ENCODE data around the gene FOSL2.

The FOSL2 gene

DNA sequence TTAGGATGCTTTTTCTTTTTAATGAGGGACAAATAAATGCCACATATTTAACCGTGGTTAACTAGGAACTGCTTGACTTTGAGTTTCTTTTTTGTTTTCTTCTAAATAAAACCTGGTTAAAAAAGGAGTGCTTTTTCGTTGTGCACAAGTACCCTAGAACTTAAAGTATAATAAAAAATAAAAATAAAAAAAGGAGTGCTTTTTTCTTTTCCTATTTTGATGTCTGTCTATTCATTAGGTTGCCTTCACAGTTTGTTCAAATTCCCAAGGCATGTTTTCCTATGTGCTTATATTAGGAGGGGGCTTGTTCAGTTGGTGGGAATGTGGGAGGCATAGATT, 4.4 kb downstream of the FOSL2 start:
- no peak for DNase-seq

DNA sequence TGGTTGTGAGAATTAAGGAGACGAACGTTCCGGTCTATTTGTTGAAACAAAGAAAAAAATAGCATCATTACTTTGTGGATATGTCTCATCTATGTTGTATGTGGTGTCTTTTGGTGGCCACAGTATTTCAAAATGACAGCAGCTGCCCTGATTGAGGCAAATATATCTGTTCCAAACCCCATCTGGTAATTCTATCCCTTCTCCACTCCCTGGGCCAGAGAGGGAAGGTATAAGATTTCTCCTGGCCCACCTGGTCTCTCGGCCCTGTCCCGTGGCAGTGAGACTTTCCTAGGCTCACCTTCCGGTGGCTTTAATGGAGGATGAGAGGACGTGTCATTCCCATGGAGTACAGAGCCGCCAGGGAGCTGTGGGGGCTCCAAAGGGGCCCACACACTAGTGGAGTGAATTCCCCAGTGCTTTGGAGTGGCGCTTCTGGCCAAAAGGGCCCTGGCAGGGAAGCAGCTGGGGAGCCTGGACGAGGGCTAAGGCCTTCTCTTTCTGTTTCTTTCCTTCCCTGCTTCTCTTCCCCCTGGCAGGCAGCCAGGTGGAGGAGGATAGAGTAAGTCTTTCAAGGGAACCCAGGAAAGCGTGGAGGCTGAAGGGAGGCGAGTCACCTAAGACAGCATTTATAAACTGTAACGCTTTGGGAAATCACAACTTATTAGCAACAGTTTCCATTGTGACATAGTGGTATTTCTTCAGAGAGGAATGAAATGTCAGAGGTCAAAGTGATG, 5.6 kb downstream of the FOSL2 start:
- DNase-seq, result no peak

DNA sequence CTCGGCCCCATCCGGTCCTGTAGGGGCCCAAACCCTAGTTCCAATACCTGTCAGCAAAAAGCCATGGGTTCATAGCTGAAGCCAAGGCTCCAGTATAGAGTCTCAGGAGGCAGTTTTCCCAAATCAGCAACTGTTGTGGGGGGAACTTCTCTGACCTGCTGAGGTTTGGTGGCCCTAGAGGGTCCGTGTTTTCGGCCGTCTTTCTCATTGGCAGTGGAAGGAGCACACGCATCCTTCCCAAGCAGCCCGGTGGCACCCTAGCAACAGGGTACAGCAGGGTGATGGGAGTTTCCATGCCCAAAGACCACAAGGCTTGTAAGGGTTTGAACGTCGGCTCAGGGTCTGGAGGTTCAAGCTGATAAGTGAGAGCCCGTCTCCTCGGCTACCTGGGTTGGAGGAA, 6.6 kb downstream of the FOSL2 start:
- DNase-seq, result no peak

GRCh38 chr2:28399956-28400355, 7.3 kb downstream of the FOSL2 start:
- DNase-seq, result no peak

GRCh38 chr2:28400419-28400818, 7.8 kb downstream of the FOSL2 start:
- no peak for DNase-seq

DNA sequence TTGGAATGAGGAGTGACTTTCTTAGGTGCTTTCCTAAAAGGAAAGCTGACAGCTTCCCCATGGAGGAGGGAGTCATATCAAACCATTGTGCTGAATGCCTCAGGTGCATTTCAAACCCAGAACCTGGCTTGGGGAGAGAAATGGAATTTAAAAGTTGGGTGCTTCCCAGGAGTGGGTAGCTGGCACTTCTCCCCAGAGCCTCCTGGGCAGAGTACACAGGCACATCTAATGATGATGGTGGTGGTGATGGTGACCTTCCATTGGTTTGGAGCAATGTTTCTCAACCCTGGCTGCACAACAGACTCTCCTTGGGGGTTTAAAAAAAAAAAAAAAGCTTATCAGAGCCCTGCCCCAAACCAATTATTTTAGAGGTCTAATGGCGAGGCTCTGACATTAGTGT, 8.3 kb downstream of the FOSL2 start:
- DNase-seq, result no peak

DNA sequence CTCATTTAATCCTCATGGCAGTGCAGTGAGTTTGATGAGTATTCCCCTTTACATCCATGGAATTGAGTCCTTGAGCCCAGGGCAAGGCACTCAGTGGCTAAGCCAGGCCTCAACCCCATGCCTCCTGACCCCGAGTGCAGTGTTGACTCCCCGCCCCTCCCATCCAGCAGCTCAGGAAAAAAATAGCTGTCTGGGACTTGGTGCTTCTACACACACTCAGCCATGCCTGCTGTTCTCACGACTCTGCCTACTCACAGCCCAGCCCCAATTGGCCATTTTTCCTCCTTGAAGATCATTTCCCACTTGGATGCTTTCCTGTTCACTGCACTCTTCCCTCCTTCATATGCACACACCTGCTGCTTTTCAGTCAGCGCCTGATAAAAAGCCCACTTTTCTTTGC, 8.8 kb downstream of the FOSL2 start:
- DNase-seq, result no peak

- DNase-seq, result no peak
Observed at GRCh38 chr2:28401948-28402550, 9.4 kb downstream of the FOSL2 start.

- DNase-seq, result peak; percentile 51
Observed at GRCh38 chr2:28403370-28403956, 10.8 kb downstream of the FOSL2 start.

DNA sequence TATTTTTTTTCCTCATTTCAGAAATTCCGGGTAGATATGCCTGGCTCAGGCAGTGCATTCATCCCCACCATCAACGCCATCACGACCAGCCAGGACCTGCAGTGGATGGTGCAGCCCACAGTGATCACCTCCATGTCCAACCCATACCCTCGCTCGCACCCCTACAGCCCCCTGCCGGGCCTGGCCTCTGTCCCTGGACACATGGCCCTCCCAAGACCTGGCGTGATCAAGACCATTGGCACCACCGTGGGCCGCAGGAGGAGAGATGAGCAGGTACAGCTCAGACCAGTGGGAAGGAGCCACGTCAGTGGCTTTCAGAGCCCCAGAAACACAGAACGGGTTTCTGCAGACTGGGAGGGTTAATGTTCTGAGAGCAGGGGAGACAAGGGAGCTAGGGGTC, 11.4 kb downstream of the FOSL2 start:
- DNase-seq, result no peak

DNA sequence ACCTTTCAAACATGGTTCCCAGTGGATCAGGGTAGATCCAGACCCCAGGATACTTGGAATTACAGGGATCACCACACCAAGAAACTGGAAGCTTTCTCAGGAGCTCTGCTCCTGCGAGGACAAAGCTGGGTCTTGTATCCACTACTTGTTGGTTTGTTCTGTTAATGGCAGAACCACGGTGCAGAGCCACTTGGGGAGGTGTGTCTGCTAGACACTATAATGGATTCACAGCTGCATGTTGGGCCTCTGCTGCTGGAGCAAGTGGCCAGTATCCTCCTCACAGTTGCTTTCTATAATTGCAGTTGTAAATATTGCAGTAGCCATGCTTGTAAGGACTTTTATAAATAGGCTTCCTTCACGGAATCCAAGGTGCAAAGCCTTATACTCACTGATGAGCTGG, 12.9 kb downstream of the FOSL2 start:
- no peak for DNase-seq

GRCh38 chr2:28406276-28407096, 13.8 kb downstream of the FOSL2 start:
- DNase-seq, result peak; percentile 69

GRCh38 chr2:28407131-28407975, 14.7 kb downstream of the FOSL2 start:
- no peak for DNase-seq

DNA sequence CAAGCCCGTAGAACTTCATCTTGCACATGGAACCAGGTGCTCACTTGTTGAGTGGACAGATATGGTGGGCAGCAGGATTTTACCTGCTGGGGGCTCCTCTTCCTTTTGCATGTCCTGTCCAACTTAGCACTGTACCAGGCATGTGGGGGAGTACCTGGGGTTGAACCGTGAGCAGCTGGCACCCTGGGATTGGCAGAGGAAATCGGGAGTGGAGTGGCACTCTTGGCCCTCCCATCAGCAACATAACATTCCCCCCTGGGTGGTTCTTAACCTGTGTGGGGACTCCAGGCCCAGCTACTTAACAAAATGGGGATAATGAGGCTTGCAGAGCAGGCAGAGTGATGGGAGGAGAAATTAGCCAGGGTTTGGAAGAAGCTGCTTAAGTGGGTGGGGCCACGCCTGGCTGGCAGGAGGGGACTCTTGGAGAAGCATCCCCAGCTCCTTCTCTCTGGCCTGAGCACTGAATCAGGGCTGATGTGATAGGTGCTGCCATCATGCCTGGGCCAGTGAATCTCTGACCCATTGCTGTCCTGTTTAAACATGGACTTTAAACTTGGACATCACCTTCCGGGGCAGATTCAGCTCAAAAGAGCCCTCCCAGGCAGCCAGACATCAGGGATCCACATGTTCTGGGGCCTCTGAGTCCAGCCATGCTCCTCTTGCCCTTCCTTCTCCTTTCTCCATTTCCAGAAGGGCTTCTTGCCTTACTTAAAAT, 15.5 kb downstream of the FOSL2 start:
- DNase-seq, result no peak

GRCh38 chr2:28408764-28409599, 16.3 kb downstream of the FOSL2 start:
- DNase-seq, result peak; percentile 77

DNA sequence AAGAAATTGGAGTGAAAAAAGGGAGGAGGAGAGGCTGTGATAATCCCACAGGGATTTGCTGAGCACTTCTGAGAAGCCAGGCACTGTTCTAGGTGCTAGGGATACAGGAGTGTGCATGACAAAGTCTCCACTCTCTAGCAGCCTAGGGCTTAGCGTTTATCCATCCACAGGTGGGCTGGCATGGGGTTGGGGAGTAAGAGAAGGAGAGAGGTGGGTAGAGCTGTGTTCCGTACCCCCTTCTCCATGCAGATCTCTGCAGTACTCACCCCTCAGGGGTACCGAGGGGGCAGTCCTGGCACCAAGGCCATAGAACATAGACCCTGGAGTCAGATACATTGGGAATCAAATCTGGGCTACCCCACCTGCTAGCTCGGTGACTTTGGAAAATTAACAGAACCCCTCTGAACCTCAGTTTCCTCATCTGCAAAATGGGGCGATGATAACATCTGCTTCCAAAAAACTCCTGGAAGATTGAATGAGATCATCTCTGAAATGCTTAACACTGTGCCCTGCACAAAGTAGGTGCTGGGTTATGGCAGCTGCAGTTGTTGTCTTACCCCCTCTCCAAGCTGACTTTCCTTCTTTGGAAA, 18.6 kb downstream of the FOSL2 start:
- no peak for DNase-seq

DNA sequence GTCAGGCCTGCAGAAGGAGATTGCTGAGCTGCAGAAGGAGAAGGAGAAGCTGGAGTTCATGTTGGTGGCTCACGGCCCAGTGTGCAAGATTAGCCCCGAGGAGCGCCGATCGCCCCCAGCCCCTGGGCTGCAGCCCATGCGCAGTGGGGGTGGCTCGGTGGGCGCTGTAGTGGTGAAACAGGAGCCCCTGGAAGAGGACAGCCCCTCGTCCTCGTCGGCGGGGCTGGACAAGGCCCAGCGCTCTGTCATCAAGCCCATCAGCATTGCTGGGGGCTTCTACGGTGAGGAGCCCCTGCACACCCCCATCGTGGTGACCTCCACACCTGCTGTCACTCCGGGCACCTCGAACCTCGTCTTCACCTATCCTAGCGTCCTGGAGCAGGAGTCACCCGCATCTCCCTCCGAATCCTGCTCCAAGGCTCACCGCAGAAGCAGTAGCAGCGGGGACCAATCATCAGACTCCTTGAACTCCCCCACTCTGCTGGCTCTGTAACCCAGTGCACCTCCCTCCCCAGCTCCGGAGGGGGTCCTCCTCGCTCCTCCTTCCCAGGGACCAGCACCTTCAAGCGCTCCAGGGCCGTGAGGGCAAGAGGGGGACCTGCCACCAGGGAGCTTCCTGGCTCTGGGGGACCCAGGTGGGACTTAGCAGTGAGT, 19.4 kb downstream of the FOSL2 start:
- no peak for DNase-seq

- no peak for DNase-seq
Observed at GRCh38 chr2:28412625-28413151, 20.0 kb downstream of the FOSL2 start.

DNA sequence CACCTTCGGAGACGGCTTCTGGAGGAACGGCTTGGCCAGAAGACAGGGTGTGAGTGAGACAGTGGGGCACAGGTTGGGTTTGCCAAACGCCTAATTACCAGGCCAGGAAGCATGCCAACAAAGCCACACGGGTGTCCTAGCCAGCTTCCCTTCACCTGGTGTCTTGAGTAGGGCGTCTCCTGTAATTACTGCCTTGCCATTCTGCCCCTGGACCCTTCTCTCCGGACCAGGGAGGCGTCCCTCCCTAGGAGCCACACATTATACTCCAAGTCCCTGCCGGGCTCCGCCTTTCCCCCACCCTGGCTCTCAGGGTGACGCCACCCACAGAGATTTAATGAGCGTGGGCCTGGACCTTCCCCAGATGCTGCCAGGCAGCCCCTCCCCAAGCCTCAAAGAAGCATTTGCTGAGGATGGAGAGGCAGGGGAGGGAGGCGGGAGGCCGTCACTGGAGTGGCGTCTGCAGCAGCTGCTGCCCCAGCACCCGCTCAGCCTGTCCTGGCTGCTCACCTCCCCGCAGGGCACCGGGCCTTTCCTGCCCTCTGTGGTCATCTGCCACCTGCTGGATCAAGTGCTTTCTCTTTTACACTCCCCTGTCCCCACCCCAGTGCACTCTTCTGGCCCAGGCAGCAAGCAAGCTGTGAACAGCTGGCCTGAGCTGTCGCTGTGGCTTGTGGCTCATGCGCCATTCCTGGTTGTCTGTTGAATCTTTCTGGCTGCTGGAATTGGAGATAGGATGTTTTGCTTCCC, 20.7 kb downstream of the FOSL2 start:
- no peak for DNase-seq
